Sigmoid colon (tissue), 7 donors: ENCODE measurements around the gene SAPCD2. TPM values are rescaled to one million over a fixed set of nuclear protein-coding genes. Genes with fewer than 3 reads are reported as not detected.

Source experiments
- DNase-seq: peaks from one replicate; pipeline ENCODE4 v3.0.0-alpha.2; 2019
- H3K27ac ChIP-seq, 4 donors: fragments of 200-600 bp; sonication (generic); one replicate each; pipeline ENCODE4 v1.5.1; 2016 to 2019; ENCODE audit warnings: mild to moderate bottlenecking in 1 of 4
- H3K27me3 ChIP-seq, 3 donors: fragments of 200-600 bp; sonication (generic); one replicate each; pipeline ENCODE4 v1.5.1; 2019; ENCODE audit warnings: mild to moderate bottlenecking in 1 of 3
- H3K36me3 ChIP-seq, 4 donors: fragments of 200-600 bp; sonication (generic); one replicate each; pipeline ENCODE4 v1.5.1; 2016 to 2019
- H3K4me1 ChIP-seq, 4 donors: fragments of 200-600 bp; sonication (generic); one replicate each; pipeline ENCODE4 v1.5.1; 2017 to 2019
- H3K4me3 ChIP-seq, 4 donors: fragments of 200-600 bp; sonication (generic); one replicate each; pipeline ENCODE4 v1.5.1; 2017 to 2019; ENCODE audit warnings: mild to moderate bottlenecking in 2 of 4, moderate library complexity in 1 of 4
- H3K9me3 ChIP-seq, 4 donors: fragments of 200-600 bp in 3 of 4; sonication (generic) in 3 of 4; one replicate each; pipeline versions ENCODE4 v1.5.1 to v1.6.1; 2013 to 2019
- EP300 ChIP-seq, 4 donors: sonication (generic); formaldehyde crosslinking; IDR thresholded peaks; one replicate each; pipeline ENCODE4 v1.6.1; 2017; ENCODE audit warnings: antibody characterized with exemption in 4 of 4
- POLR2A ChIP-seq, 2 donors: fragments of 450-650 bp; IDR thresholded peaks; one replicate each; pipeline ENCODE4 v1.6.1; 2016; ENCODE audit warnings: antibody characterized with exemption in 2 of 2, mild to moderate bottlenecking in 2 of 2, moderate library complexity in 2 of 2
- POLR2AphosphoS5 ChIP-seq, 4 donors: sonication (generic); formaldehyde crosslinking; IDR thresholded peaks; one replicate each; pipeline ENCODE4 v1.6.1; 2017; ENCODE audit warnings: antibody characterized with exemption in 4 of 4
- WGBS, 2 donors: extraction: QIAGEN DNeasy Blood & Tissue Kit; methylation state at CpG; one replicate each; pipeline ENCODE4 v1.1.7; 2013; 5-methylcytosine and 5-hydroxymethylcytosine counted together
- intact Hi-C: fragments of 100-400 bp; cut with DNase I; formaldehyde crosslinking; loops from one replicate; pipeline ENCODE4 v1.15.1; 2023
- polyA plus RNA-seq, 3 donors: library from polyadenylated mRNA; stranded (reverse); fragments of 200-250 nt; gene quantifications; one replicate each; pipeline ENCODE4 v1.2.3, GENCODE V29; 2013
- total RNA-seq, 4 donors: library from RNA; depleted of rRNA; stranded (reverse); fragments of >200 nt; gene quantifications; one replicate each; pipeline ENCODE4 v1.1.0, GENCODE V29; 2016
- TF ChIP-seq, protein P1 (sequence below), 4 experiments: fragments of 450-650 bp in 3 of 4; fragments of 200-600 bp in 1 of 4; IDR thresholded peaks; one replicate each; pipeline ENCODE4 v1.5.1; 2016 to 2019; ENCODE audit warnings: antibody characterized with exemption in 4 of 4, mild to moderate bottlenecking in 3 of 4, moderate library complexity in 2 of 4
- donor health status: healthy with polysubstance abuse.
- donor health status: Bipolar disorder and iron deficiency.
- donor health status: healthy.

Gene SAPCD2
- total and polyA plus RNA-seq, 7 donors: 0.81 to 16.4 (median 3.7) TPM; not detected in 3

DNA sequence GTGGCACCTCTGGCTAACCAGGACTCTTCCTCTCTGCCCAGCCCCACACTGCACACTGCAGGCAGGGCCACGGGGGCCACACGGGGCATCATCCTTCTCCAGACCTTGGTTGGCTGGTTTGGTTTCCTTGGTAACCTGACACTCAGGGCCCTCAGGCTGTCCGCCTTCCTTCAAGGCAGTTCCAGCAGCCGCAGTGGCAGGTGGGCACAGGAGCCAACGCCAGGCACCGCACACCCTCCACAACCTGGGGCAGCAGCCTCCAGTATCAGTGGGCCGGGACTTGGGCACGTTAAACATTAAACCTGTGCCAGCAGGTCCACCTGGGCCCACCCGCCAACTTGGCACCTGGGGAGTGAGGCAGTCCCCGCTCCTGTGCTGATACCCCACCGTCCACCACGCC, 26.3 kb downstream of the SAPCD2 start:
- peak overlapping the region in 2 of 4 donors; percentile 10 to 62 for H3K4me3 ChIP-seq
- peak overlapping the region; percentile 28 to 72 (median 47) for H3K27ac ChIP-seq
- TF ChIP-seq POLR2A (IDR thresholded peaks at IDR 0.05): no peak
- TF ChIP-seq EP300 (IDR thresholded peaks at IDR 0.05): no peak
- TF ChIP-seq, protein P1, sequence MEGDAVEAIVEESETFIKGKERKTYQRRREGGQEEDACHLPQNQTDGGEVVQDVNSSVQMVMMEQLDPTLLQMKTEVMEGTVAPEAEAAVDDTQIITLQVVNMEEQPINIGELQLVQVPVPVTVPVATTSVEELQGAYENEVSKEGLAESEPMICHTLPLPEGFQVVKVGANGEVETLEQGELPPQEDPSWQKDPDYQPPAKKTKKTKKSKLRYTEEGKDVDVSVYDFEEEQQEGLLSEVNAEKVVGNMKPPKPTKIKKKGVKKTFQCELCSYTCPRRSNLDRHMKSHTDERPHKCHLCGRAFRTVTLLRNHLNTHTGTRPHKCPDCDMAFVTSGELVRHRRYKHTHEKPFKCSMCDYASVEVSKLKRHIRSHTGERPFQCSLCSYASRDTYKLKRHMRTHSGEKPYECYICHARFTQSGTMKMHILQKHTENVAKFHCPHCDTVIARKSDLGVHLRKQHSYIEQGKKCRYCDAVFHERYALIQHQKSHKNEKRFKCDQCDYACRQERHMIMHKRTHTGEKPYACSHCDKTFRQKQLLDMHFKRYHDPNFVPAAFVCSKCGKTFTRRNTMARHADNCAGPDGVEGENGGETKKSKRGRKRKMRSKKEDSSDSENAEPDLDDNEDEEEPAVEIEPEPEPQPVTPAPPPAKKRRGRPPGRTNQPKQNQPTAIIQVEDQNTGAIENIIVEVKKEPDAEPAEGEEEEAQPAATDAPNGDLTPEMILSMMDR (IDR thresholded peaks at IDR 0.05): no peak
- no peak for TF ChIP-seq POLR2AphosphoS5 (IDR thresholded peaks at IDR 0.05)

DNA sequence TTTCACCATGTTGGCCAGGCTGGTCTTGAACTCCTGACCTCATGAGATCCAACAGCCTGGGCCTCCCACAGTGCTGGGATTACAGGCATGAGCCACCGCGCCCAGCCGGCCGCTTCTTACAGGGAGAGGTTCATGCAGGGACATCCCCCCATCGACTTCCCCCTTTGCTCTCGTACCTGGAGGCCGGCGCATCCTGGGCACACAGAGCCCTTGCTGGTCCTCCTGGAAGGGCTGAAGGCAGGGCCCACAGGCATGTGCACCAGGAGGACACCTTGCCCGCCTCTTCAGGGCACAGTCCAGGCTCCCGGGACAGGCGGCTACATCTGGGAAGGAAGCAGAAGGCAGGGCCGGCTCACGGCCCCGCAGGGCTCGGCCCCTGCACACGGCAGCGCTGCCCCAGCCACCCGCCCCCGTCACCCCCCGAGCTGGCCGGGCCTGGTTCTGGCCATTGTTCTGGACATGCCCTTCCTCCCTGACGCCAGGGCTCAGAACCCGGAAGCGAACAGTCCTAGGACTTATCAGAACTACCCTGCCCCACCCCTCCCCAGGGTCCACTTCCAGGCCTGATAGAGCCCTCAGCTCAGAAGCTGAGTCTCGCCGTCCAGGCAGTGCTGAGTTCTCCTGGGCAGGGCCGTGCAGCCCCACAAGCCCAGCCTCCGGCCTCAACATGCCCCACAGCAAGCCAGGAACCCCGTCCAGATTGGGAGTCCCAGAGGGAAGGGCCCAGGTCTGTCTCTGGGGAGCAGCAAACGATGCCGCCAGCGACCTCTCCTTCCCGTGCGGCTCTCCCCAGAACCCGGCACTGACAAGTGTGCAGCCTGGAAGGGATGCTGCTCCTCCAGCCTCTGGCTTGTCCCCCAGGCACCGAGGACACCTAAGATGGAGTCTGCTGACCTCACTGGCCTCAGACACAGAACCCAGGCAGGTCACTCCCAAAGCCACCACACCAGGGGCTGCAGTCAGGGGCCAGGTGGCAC, 27.3 kb downstream of the SAPCD2 start:
- Histone ChIP-seq H3K36me3 (peaks cover 0 to 26% (median 16%) of the 10 kb centered on the region in 4 donors), H3K4me3 (peak overlapping the region in 1 of 4 donors; percentile 2), H3K9me3 (no peaks in the 10 kb centered on the region), H3K27ac (peak overlapping the region; percentile 28 to 72 (median 47)), H3K27me3 (peaks cover 6 to 13% (median 11%) of the 10 kb centered on the region in 3 donors), H3K4me1 (peaks cover 0 to 31% (median 28%) of the 10 kb centered on the region in 4 donors)
- no peak for DNase-seq
- TF ChIP-seq POLR2A (IDR thresholded peaks at IDR 0.05) (no peak), EP300 (IDR thresholded peaks at IDR 0.05) (no peak), POLR2AphosphoS5 (IDR thresholded peaks at IDR 0.05) (peak in 1 of 4 donors; percentile 8)
- TF ChIP-seq, protein P1 (IDR thresholded peaks at IDR 0.05): no peak
- 80 to 83% methylated on average over 36 of the region's 36 CpGs for WGBS, 2 donors
- intact Hi-C loops: no loop called here

More for the DNA sequence above, 26.3 kb downstream of the SAPCD2 start:
- 15 to 57% methylated on average over 12 of the region's 12 CpGs for WGBS, 2 donors
- intact Hi-C loops: no loop called here
- no peak for DNase-seq
- Histone ChIP-seq H3K27me3 (peaks cover 15 to 23% (median 21%) of the 10 kb centered on the region in 3 donors), H3K9me3 (no peaks in the 10 kb centered on the region), H3K36me3 (peaks cover 0 to 21% (median 13%) of the 10 kb centered on the region in 4 donors), H3K4me1 (peaks cover 0 to 37% (median 34%) of the 10 kb centered on the region in 4 donors)

DNA sequence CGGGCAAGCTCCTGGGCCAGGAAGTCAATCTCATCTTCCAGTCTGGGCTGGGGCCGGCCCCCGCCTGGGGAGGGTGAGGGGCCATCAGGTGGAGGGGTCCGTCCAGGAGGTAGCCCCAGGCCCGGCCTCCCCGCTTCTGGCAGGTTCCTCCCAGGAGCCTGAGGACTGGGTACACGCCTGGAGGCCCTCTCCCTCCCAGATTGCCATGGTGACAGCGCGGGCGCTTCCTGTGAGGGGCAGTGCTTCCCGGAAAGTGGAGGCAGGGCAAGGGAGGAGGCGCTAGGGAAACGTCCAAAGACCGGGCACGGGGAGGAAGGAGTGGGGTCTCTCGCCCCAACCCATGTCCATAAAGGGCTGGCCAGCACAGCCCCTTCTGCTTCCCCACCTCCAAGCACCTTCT, 29.2 kb downstream of the SAPCD2 start:
- H3K27me3 ChIP-seq: no peaks in the 10 kb centered on the region
- intact Hi-C loops: no loop called here
- H3K4me3 ChIP-seq: no peak overlapping the region
- TF ChIP-seq, protein P1 (IDR thresholded peaks at IDR 0.05): no peak
- TF ChIP-seq POLR2A (IDR thresholded peaks at IDR 0.05) (no peak), EP300 (IDR thresholded peaks at IDR 0.05) (no peak), POLR2AphosphoS5 (IDR thresholded peaks at IDR 0.05) (no peak)
- peaks cover 0 to 26% (median 16%) of the 10 kb centered on the region in 4 donors for H3K36me3 ChIP-seq
- no peaks in the 10 kb centered on the region for H3K9me3 ChIP-seq
- no peak for DNase-seq
- peak overlapping the region in 2 of 4 donors; percentile 14 to 27 for H3K27ac ChIP-seq
- peaks cover 0 to 23% (median 21%) of the 10 kb centered on the region in 4 donors for H3K4me1 ChIP-seq
- 72 to 75% methylated on average over 16 of the region's 16 CpGs for WGBS, 2 donors

DNA sequence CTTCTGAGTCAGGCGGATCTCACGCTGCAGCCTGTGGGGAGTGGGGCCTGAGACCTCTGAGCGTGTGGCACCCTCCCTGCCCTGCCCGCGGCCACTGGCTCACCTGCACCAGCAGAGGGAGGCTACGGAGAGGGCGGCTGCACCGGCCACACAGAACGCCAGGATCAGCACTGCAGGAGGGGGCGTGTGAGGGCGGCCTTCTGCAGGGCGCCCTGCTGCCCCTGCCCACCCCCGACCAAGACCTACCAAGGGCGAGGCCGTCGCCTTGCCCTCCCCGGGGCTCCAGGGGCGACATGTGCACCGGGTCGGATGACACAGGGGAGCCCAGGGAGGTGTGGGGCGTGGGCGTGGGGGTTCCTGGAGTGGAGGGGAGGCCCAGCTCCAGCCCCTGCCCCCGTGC, 29.8 kb downstream of the SAPCD2 start:
- Histone ChIP-seq H3K36me3 (peaks cover 0 to 26% (median 16%) of the 10 kb centered on the region in 4 donors), H3K9me3 (no peaks in the 10 kb centered on the region), H3K4me1 (peaks cover 0 to 22% (median 19%) of the 10 kb centered on the region in 4 donors), H3K4me3 (no peak overlapping the region), H3K27me3 (no peaks in the 10 kb centered on the region), H3K27ac (peak overlapping the region in 2 of 4 donors; percentile 14)
- WGBS, 2 donors: 87 to 89% methylated on average over 23 of the region's 23 CpGs
- intact Hi-C loops: no loop called here
- no peak for DNase-seq
- TF ChIP-seq POLR2AphosphoS5 (IDR thresholded peaks at IDR 0.05): no peak
- TF ChIP-seq EP300 (IDR thresholded peaks at IDR 0.05): no peak
- no peak for TF ChIP-seq POLR2A (IDR thresholded peaks at IDR 0.05)
- TF ChIP-seq, protein P1 (IDR thresholded peaks at IDR 0.05): no peak
